ENCODE data around the gene SLC25A48.

SLC25A48 gene

DNA sequence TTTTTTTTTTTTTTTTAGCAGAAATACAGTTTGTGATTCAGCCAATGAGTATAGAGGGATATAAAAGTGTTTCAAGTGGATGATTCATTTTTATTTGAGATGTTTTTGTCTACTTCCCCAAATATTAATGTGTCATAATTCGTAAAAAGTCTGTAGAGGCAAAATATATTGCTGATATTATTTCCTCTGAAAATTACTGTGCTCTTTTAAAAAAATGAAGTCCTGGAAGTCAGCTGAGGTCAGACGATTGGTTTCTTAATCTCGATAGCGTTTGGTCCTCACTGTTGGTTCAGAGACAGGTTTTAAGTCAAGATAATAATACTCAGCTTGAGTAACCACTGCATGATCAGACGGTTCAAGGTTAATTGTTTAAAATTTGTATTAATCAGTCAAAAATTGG is 41.7 kb downstream of the SLC25A48 start:
- Histone ChIP-seq H3K27ac (no peak overlapping the region), H3K27me3 (ENCODE audit: insufficient read depth, low read depth, severe bottlenecking) (peaks cover 23% of the 10 kb centered on the region), H3K9me3 (ENCODE audit: severe bottlenecking) (no peaks in the 10 kb centered on the region), H3K36me3 (no peaks in the 10 kb centered on the region), H3K4me3 (ENCODE audit: low read depth, low read length) (no peak overlapping the region)
- DNase-seq, result no peak
- TF ChIP-seq, protein P1, sequence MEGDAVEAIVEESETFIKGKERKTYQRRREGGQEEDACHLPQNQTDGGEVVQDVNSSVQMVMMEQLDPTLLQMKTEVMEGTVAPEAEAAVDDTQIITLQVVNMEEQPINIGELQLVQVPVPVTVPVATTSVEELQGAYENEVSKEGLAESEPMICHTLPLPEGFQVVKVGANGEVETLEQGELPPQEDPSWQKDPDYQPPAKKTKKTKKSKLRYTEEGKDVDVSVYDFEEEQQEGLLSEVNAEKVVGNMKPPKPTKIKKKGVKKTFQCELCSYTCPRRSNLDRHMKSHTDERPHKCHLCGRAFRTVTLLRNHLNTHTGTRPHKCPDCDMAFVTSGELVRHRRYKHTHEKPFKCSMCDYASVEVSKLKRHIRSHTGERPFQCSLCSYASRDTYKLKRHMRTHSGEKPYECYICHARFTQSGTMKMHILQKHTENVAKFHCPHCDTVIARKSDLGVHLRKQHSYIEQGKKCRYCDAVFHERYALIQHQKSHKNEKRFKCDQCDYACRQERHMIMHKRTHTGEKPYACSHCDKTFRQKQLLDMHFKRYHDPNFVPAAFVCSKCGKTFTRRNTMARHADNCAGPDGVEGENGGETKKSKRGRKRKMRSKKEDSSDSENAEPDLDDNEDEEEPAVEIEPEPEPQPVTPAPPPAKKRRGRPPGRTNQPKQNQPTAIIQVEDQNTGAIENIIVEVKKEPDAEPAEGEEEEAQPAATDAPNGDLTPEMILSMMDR (IDR thresholded peaks at IDR 0.05; ENCODE audit: low read depth, low read length), result no peak

DNA sequence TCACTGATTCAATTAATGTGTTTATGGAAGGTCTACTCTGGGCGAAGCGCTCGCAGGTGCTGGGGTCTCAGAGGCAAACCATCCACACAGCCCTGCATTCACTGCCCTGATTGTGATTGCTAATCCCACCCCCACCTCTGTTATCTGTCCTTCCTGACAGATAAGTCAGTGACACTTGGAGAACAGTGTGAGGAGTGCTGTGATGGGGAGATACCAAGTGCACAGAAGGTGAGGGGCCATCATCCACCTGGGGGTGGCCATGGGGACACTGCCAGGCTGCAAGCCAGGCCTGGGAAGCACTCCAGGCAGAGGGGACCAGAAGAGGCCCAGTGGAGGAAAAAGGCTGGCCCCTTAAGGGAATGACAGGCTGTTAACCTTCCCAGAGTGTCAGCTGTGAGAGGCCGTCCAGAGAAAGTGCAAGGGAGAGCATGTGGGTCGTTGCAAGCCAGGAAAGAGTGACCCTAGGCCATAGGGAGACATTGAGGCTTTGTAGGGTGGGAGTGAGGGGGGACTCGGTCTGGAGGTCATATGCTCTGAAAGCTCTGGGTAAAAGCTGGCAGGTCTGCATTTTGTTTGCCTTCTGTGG is 43.2 kb downstream of the SLC25A48 start:
- TF ChIP-seq, protein P1 (IDR thresholded peaks at IDR 0.05; ENCODE audit: low read depth, low read length), result no peak
- Histone ChIP-seq H3K4me3 (ENCODE audit: low read depth, low read length) (no peak overlapping the region), H3K27ac (no peak overlapping the region), H3K9me3 (ENCODE audit: severe bottlenecking) (no peaks in the 10 kb centered on the region), H3K27me3 (ENCODE audit: insufficient read depth, low read depth, severe bottlenecking) (peaks cover 23% of the 10 kb centered on the region), H3K36me3 (no peaks in the 10 kb centered on the region)
- DNase-seq, result no peak

DNA sequence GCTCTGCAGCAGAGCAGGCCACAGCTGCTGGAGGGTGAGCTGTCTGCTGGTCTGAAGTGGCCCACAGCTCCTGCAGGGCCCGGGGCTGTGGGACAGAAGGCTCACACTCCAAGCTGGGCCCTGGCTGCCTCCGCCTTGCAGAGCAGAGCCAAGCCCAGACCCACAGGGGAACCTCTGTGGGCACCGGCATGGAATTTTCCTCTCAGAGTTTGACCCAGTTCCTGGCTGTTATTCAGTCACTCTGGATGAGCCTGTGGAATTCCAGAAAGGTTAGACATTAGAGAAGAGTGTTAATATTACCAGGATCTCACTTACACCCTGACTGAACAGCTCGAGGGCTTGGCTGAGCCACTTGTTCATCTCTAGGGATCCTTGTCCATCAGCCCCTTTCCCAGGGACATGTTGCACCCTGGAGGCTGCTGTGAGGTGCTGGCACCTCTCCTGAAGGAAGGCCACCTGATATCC is 43.7 kb downstream of the SLC25A48 start:
- H3K27ac ChIP-seq, result no peak overlapping the region
- TF ChIP-seq, protein P1 (IDR thresholded peaks at IDR 0.05; ENCODE audit: low read depth, low read length), result no peak
- peaks cover 21% of the 10 kb centered on the region for H3K27me3 ChIP-seq (ENCODE audit: insufficient read depth, low read depth, severe bottlenecking)
- no peak for DNase-seq
- no peaks in the 10 kb centered on the region for H3K36me3 ChIP-seq
- no peak overlapping the region for H3K4me3 ChIP-seq (ENCODE audit: low read depth, low read length)
- H3K9me3 ChIP-seq (ENCODE audit: severe bottlenecking), result no peaks in the 10 kb centered on the region

DNA sequence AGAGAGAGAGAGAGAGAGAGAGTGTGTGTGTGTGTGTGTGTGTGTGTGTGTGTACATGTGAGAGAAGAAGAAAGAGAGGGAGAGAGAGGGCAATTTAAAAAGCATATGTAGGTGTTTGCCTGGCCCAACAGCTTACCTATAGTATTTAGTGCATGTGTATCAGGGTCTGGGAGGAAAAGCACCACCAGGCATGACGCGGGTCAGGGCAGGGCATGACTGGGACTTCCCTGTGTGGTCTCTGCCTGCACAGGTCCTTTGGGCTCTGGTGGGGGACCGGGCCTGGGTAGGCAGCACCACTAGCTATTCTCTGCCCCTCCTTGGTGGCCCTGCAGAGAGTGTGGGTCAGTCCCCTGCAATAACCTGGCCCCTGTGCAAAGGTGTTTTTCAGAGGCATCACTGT is 45.1 kb downstream of the SLC25A48 start:
- peaks cover 11% of the 10 kb centered on the region for H3K27me3 ChIP-seq (ENCODE audit: insufficient read depth, low read depth, severe bottlenecking)
- TF ChIP-seq, protein P1 (IDR thresholded peaks at IDR 0.05; ENCODE audit: low read depth, low read length), result no peak
- no peak overlapping the region for H3K27ac ChIP-seq
- H3K9me3 ChIP-seq (ENCODE audit: severe bottlenecking), result no peaks in the 10 kb centered on the region
- no peaks in the 10 kb centered on the region for H3K36me3 ChIP-seq
- no peak overlapping the region for H3K4me3 ChIP-seq (ENCODE audit: low read depth, low read length)
- no peak for DNase-seq

DNA sequence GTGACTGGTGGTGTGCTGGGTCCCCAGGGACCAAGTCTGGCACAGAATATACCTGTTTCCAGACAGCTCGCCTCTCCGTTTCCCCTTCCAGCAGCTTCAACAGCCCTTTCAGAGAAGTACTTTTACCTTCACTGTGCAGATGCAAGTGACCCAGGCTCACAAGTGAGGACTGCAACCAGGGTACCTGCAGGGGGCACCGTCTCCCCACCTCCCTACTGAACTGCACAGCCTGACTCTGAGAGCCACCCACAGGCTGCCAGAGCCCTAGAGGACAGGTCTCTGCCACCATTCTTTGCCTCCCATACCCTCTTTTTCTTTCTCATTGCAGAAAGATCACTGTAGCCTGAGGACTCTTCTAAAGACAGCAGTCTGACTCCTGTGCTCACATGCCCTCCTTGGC is 45.8 kb downstream of the SLC25A48 start:
- no peak overlapping the region for H3K4me3 ChIP-seq (ENCODE audit: low read depth, low read length)
- no peaks in the 10 kb centered on the region for H3K9me3 ChIP-seq (ENCODE audit: severe bottlenecking)
- H3K27me3 ChIP-seq (ENCODE audit: insufficient read depth, low read depth, severe bottlenecking), result peaks cover 10% of the 10 kb centered on the region
- peak; percentile 56 for DNase-seq
- H3K36me3 ChIP-seq, result no peaks in the 10 kb centered on the region
- TF ChIP-seq, protein P1 (IDR thresholded peaks at IDR 0.05; ENCODE audit: low read depth, low read length), result peak; percentile 76
- H3K27ac ChIP-seq, result no peak overlapping the region

DNA sequence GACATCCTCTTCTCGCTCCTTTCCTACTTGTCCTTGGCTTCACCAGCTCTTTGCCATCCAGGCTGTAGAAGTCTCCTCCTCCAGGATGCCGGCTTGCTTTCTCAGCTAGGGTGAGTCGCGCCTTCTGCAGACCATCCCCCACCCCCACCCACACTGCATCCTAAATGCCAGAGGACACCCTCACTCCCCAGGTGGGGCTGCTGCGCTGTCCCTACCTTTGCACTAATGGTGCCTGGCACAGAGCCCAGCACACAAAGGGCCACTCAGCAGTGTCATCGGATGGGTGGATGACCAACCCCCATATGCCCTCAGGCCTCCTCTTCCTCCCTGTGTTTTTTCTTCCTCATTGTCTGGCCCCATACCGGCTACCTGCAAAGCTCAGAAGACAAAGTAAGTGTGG is 46.3 kb downstream of the SLC25A48 start:
- H3K9me3 ChIP-seq (ENCODE audit: severe bottlenecking), result no peaks in the 10 kb centered on the region
- DNase-seq, result no peak
- peaks cover 10% of the 10 kb centered on the region for H3K27me3 ChIP-seq (ENCODE audit: insufficient read depth, low read depth, severe bottlenecking)
- no peaks in the 10 kb centered on the region for H3K36me3 ChIP-seq
- H3K4me3 ChIP-seq (ENCODE audit: low read depth, low read length), result no peak overlapping the region
- TF ChIP-seq, protein P1 (IDR thresholded peaks at IDR 0.05; ENCODE audit: low read depth, low read length), result no peak
- H3K27ac ChIP-seq, result no peak overlapping the region
